CD14-positive monocyte (primary cell): Measurements from ENCODE around the gene FAM13A. TPM values are rescaled to one million over a fixed set of nuclear protein-coding genes. Genes with fewer than 3 reads are reported as not detected.
"Not testable (repeated sequence)": the region's sequence is repeated elsewhere in the genome, so short reads cannot be mapped to it uniquely, and the experiment has no call there.

Experiments used
- DNase-seq, 3 donors: peaks; one replicate each; pipeline ENCODE4 v3.0.0-alpha.2; 2011 to 2022
- H2AFZ ChIP-seq: 2 replicates; pipeline ENCODE4 v1.6.0; 2012; ENCODE audit warnings: mild to moderate bottlenecking, low read depth, low read length, inconsistent platforms; ENCODE audit not compliant: insufficient read depth, poor library complexity, severe bottlenecking
- H3K27ac ChIP-seq, 2 donors: 1 replicate in 1 of 2; 2 replicates in 1 of 2; pipeline ENCODE4 v1.5.1; 2012 to 2013; ENCODE audit warnings: low read length in 2 of 2, control low read depth in 1 of 2, inconsistent platforms in 1 of 2, low read depth in 1 of 2, mild to moderate bottlenecking in 1 of 2
- H3K27me3 ChIP-seq, 2 donors: one replicate each; pipeline versions ENCODE4 v1.6.0 to v1.6.1; 2011 to 2013; ENCODE audit warnings: low read length in 2 of 2; ENCODE audit not compliant: control insufficient read depth in 2 of 2, insufficient read depth in 2 of 2
- H3K36me3 ChIP-seq, 2 donors: replicated peaks in 1 of 2; 1 replicate in 1 of 2; 2 replicates in 1 of 2; pipeline versions ENCODE4 v1.5.1 to v1.6.1; 2012 to 2013; ENCODE audit warnings: low read length in 2 of 2, control low read depth in 1 of 2, inconsistent platforms in 1 of 2, mild to moderate bottlenecking in 1 of 2; ENCODE audit not compliant: insufficient read depth in 2 of 2, control insufficient read depth in 1 of 2
- H3K4me1 ChIP-seq, 2 donors: 1 replicate in 1 of 2; 2 replicates in 1 of 2; pipeline versions ENCODE4 v1.5.1 to v1.6.1; 2012 to 2013; ENCODE audit warnings: low read length in 2 of 2, control low read depth in 1 of 2, inconsistent platforms in 1 of 2, mild to moderate bottlenecking in 1 of 2, moderate library complexity in 1 of 2; ENCODE audit not compliant: insufficient read depth in 2 of 2, control insufficient read depth in 1 of 2
- H3K4me2 ChIP-seq: replicated peaks from 2 replicates; pipeline ENCODE3; 2012; ENCODE audit warnings: low read length, moderate library complexity, mild to moderate bottlenecking; ENCODE audit not compliant: poor library complexity, severe bottlenecking; ENCODE audit errors: extremely low read depth
- H3K4me3 ChIP-seq, 3 experiments: fragments of 200-600 bp in 1 of 3; sonication (generic) in 1 of 3; replicated peaks in 1 of 3; 1 replicate in 2 of 3; 2 replicates in 1 of 3; pipeline ENCODE4 v1.5.1; 2011 to 2013; ENCODE audit warnings: low read length in 3 of 3, mild to moderate bottlenecking in 3 of 3, control low read depth in 2 of 3, low read depth in 2 of 3, inconsistent platforms in 1 of 3, moderate library complexity in 1 of 3
- H3K79me2 ChIP-seq: 2 replicates; pipeline ENCODE4 v1.6.0; 2012; ENCODE audit warnings: mild to moderate bottlenecking, control low read depth, inconsistent platforms, low read length, moderate library complexity; ENCODE audit not compliant: insufficient read depth
- H3K9ac ChIP-seq: 2 replicates; pipeline ENCODE4 v1.6.0; 2017; ENCODE audit warnings: low read length, mild to moderate bottlenecking; ENCODE audit not compliant: insufficient read depth, poor library complexity, severe bottlenecking
- H3K9me3 ChIP-seq, 2 donors: replicated peaks in 1 of 2; 1 replicate in 1 of 2; 2 replicates in 1 of 2; pipeline versions ENCODE4 v1.5.1 to v1.6.1; 2012 to 2013; ENCODE audit warnings: low read length in 2 of 2, control low read depth in 1 of 2; ENCODE audit not compliant: control insufficient read depth in 1 of 2, insufficient read depth in 1 of 2
- H4K20me1 ChIP-seq: 2 replicates; pipeline ENCODE4 v1.6.0; 2012; ENCODE audit warnings: mild to moderate bottlenecking, low read length, control low read depth, moderate library complexity; ENCODE audit not compliant: insufficient read depth
- H3K27ac Mint-ChIP-seq, 7 donors: one replicate each; pipeline ENCODE4 v1.8.0; 2020; ENCODE audit warnings: mild to moderate bottlenecking in 7 of 7, mixed read lengths in 7 of 7, moderate library complexity in 6 of 7, inconsistent platforms in 2 of 7
- H3K27me3 Mint-ChIP-seq, 3 donors: one replicate each; pipeline ENCODE4 v1.8.0; 2021 to 2022; ENCODE audit warnings: low read depth in 3 of 3, mild to moderate bottlenecking in 3 of 3, mixed read lengths in 3 of 3, moderate library complexity in 3 of 3, inconsistent platforms in 1 of 3
- H3K36me3 Mint-ChIP-seq, 2 donors: one replicate each; pipeline ENCODE4 v1.8.0; 2020; ENCODE audit warnings: mixed read lengths in 2 of 2, inconsistent platforms in 1 of 2, mild to moderate bottlenecking in 1 of 2
- H3K4me1 Mint-ChIP-seq: one replicate; pipeline ENCODE4 v1.8.0; 2020; ENCODE audit warnings: mild to moderate bottlenecking, mixed read lengths
- H3K4me3 Mint-ChIP-seq, 2 donors: one replicate each; pipeline ENCODE4 v1.8.0; 2020; ENCODE audit warnings: mild to moderate bottlenecking in 2 of 2, mixed read lengths in 2 of 2, moderate library complexity in 1 of 2
- H3K9me3 Mint-ChIP-seq, 7 donors: one replicate each; pipeline ENCODE4 v1.8.0; 2020 to 2022; ENCODE audit warnings: mixed read lengths in 7 of 7, mild to moderate bottlenecking in 6 of 7, moderate library complexity in 6 of 7, inconsistent platforms in 2 of 7
- WGBS: methylation state at CpG from one replicate; pipeline ENCODE4 v1.1.5; 2013; ENCODE audit warnings: missing lambda C conversion rate; ENCODE audit not compliant: insufficient coverage; 5-methylcytosine and 5-hydroxymethylcytosine counted together
- intact Hi-C, 2 donors: fragments of 100-400 bp; cut with micrococcal nuclease; formaldehyde crosslinking; loops; one replicate each; pipeline versions ENCODE4 v1.15.0 to v1.15.1; 2023
- polyA plus RNA-seq, 3 donors: library from polyadenylated mRNA; depleted of rRNA in 1 of 3; unstranded in 2 of 3; stranded (reverse) in 1 of 3; fragments of 300-500 nt in 2 of 3; fragments of >200 nt in 1 of 3; fragmentation: Illumina TruSeq in 2 of 3; gene quantifications; 1 replicate in 2 of 3; 2 replicates in 1 of 3; pipeline ENCODE4 v1.2.3, GENCODE V29; 2012 to 2021
- TF ChIP-seq, protein P1 (sequence below): fragments of 200-600 bp; IDR thresholded peaks from one replicate; pipeline ENCODE4 v1.8.0; 2022; ENCODE audit warnings: antibody characterized with exemption, mild to moderate bottlenecking

Gene FAM13A
- polyA plus RNA-seq, 3 donors = 5.3 to 20.0 (median 6.5) TPM

DNA sequence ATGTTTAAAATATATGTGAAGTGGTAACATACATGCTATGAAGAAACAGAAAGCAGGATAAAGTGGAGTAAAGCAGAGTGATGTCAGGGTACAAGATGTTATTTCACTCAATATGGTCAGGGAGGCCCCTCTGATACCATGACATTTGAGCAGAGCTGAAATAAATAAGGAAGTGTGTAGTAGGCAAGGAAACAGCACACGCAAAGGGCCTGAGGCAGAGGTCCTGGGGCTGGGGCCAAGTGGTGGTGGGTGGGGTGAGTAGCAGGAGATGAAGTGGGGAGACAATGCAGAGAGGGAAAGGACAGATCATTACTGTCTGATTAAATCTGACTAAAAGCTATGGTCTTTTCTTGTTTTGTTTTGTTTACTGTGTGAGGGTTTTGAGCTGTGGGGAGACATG, 61.1 kb downstream of the FAM13A start:
- TF ChIP-seq, protein P1, sequence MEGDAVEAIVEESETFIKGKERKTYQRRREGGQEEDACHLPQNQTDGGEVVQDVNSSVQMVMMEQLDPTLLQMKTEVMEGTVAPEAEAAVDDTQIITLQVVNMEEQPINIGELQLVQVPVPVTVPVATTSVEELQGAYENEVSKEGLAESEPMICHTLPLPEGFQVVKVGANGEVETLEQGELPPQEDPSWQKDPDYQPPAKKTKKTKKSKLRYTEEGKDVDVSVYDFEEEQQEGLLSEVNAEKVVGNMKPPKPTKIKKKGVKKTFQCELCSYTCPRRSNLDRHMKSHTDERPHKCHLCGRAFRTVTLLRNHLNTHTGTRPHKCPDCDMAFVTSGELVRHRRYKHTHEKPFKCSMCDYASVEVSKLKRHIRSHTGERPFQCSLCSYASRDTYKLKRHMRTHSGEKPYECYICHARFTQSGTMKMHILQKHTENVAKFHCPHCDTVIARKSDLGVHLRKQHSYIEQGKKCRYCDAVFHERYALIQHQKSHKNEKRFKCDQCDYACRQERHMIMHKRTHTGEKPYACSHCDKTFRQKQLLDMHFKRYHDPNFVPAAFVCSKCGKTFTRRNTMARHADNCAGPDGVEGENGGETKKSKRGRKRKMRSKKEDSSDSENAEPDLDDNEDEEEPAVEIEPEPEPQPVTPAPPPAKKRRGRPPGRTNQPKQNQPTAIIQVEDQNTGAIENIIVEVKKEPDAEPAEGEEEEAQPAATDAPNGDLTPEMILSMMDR = no peak
- Histone ChIP-seq H3K9ac (no peak overlapping the region), H2AFZ (peak overlapping the region; percentile 6), H3K27me3 (no peaks in the 10 kb centered on the region), H3K27ac (no peak overlapping the region), H3K4me2 (no peak overlapping the region), H3K4me3 (no peak overlapping the region), H3K9me3 (no peaks in the 10 kb centered on the region), H3K36me3 (no peaks in the 10 kb centered on the region), H4K20me1 (no peaks in the 10 kb centered on the region), H3K79me2 (no peaks in the 10 kb centered on the region), H3K4me1 (peaks cover 1 to 6% of the 10 kb centered on the region in 2 donors)
- peak in 1 of 3 donors; percentile 1 for DNase-seq
- no peaks in the 10 kb centered on the region for H3K36me3 Mint-ChIP-seq
- no peak overlapping the region for H3K4me3 Mint-ChIP-seq
- peak overlapping the region in 1 of 7 donors; percentile 63 for H3K27ac Mint-ChIP-seq
- H3K4me1 Mint-ChIP-seq = peaks cover 4% of the 10 kb centered on the region
- H3K27me3 Mint-ChIP-seq = no peaks in the 10 kb centered on the region
- intact Hi-C loops = no loop called here
- peaks cover 0 to 5% (median 2%) of the 10 kb centered on the region in 7 donors for H3K9me3 Mint-ChIP-seq
- 83% methylated on average over 1 of the region's 1 CpG for WGBS

DNA sequence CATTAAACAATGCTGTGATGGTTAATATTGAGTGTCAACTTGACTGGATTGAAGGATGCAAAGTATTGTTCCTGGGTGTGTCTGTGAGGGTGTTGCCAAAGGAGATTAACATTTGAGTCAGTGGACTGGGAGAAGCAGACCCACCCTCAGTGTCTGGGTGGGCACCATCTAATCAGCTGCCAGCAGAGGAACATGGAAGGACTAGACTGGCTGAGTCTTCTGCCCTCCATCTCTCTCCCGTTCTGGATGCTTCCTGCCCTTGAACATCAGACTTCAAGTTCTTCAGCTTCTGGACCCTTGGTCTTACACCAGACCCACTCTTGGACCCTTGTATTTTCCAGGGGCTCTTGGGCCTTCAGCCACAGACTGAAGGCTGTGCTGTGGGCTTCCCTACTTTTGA, 61.7 kb downstream of the FAM13A start:
- WGBS = 100% methylated on average over 1 of the region's 1 CpG
- DNase-seq, H3K4me1 ChIP-seq, H3K36me3 ChIP-seq, H3K4me3 ChIP-seq, H3K4me2 ChIP-seq, H4K20me1 ChIP-seq, H3K4me3 Mint-ChIP-seq, H3K27me3 ChIP-seq, H3K9ac ChIP-seq, H3K9me3 Mint-ChIP-seq, H3K36me3 Mint-ChIP-seq, intact Hi-C loops, H3K27me3 Mint-ChIP-seq, H3K79me2 ChIP-seq, H3K27ac ChIP-seq, H3K4me1 Mint-ChIP-seq, H3K9me3 ChIP-seq: not testable (repeated sequence)
- H2AFZ ChIP-seq = peak overlapping the region; percentile 6
- H3K27ac Mint-ChIP-seq = peak overlapping the region in 1 of 7 donors; percentile 42
